Measurements from ENCODE around the gene SCRT2.
"Not testable (repeated sequence)": the region's sequence is repeated elsewhere in the genome, so short reads cannot be mapped to it uniquely, and the experiment has no call there.

The SCRT2 gene

DNA sequence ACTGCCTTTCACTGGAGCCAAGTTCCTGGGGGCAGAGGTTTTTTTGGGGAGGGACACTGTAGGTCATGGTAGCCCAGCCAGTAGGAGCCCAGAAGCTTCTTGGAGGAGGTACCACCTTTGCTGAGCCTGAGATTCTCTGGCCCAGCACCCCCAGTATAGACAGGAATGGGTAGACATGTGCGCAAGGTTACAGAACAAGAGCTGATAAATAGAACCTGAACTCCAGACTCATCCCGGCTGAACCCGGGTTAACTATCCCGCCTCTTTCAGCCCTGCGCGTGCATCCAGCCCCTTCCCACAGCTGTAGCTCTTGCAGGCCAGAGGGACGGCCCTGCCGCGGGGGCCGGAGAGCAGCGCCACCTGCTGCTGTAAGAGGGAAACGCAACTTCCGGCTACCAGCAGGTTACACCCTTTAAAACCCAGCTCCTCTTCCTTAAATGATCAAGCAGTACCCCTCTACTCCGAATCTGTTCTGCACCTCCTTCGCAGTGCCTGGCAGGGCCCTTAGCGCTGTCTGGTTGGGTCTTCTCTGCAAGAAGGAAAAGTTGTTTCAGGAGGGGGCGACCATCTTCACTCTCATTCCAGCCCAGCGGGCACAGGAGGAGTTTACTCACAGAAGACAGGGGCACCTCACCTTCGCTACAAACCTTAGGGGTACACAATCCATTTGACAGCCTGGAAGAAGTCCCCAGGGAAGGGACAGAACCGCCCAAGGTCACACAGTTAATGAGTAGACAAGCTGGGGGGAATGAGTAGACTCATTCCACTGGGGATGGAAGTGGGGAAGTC lies 30.1 kb downstream of the SCRT2 start:
- TF ChIP-seq CTCF (IDR thresholded peaks at IDR 0.05; ENCODE audit: low read depth, low read length), result peak; percentile 94
- no peak overlapping the region for H3K4me3 ChIP-seq (ENCODE audit: low read depth, low read length)

DNA sequence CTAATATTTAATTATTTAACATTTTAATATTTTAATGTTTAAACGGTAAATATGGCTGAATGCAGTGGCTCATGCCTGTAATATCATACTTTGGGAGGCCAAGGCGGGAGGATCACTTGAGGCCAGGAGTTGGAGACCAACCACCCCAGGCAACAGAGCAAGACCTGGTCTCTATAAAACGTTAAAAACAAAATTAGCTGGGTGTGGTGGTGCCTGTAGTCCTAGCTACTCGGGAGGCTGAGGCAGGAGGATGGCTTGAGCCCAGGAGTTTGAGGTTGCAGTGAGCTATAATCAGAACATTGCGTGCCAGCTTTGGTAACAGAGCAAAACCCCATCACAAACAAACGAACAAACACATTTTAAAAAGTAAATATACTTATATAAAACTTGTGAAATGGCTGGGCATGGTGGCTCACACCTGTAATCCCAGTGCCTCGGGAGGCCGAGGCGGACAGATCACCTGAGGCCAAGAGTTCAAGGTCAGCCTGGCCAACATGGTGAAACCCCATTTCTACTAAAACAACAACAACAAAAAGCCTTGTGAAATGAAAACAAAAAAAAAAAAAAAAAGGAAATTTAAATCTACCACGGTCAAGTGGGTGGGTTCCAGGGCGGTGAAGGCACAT lies 30.8 kb downstream of the SCRT2 start:
- no peak overlapping the region for H3K4me3 ChIP-seq (ENCODE audit: low read depth, low read length)
- no peak for TF ChIP-seq CTCF (IDR thresholded peaks at IDR 0.05; ENCODE audit: low read depth, low read length)

- no peak overlapping the region for H3K4me3 ChIP-seq (ENCODE audit: low read depth, low read length)
- no peak for TF ChIP-seq CTCF (IDR thresholded peaks at IDR 0.05; ENCODE audit: low read depth, low read length)
Measured at GRCh38 chr20:642398-643174, 33.0 kb downstream of the SCRT2 start.

DNA sequence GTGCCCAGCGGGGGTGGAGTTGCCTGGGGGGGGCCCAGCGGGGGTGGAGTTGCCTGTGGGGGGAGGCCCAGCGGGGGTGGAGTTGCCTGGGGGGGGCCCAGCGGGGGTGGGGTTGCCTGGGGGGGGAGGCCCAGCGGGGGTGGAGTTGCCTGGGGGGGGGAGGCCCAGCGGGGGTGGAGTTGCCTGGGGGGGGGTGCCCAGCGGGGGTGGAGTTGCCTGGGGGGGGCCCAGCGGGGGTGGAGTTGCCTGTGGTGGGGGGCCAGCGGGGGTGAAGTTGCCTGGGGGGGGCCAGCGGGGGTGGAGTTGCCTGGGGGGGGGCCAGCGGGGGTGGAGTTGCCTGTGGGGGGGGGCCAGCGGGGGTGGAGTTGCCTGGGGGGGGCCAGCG lies 33.6 kb downstream of the SCRT2 start:
- not testable (repeated sequence) for H3K4me3 ChIP-seq (ENCODE audit: low read depth, low read length)

DNA sequence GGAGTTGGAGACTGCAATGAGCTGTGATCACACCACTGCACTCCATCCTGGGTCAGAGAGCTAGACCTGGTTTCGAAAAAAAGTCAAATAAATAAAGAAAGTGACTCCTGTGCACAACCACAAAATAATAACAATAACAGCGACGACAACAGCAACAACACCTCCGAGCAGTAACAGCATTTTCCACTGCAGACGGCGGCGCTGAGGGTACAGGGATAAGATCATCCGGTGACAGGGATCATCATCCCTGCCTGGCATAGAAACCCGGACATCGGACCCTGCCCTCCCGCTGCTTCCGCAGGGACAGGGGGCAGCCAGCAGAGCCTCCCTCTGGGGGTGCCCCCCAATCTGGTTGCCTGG lies 34.1 kb downstream of the SCRT2 start:
- no peak for TF ChIP-seq CTCF (IDR thresholded peaks at IDR 0.05; ENCODE audit: low read depth, low read length)
- no peak overlapping the region for H3K4me3 ChIP-seq (ENCODE audit: low read depth, low read length)

GRCh38 chr20:640674-641515 lies 34.7 kb downstream of the SCRT2 start:
- TF ChIP-seq CTCF (IDR thresholded peaks at IDR 0.05; ENCODE audit: low read depth, low read length), result no peak
- no peak overlapping the region for H3K4me3 ChIP-seq (ENCODE audit: low read depth, low read length)

DNA sequence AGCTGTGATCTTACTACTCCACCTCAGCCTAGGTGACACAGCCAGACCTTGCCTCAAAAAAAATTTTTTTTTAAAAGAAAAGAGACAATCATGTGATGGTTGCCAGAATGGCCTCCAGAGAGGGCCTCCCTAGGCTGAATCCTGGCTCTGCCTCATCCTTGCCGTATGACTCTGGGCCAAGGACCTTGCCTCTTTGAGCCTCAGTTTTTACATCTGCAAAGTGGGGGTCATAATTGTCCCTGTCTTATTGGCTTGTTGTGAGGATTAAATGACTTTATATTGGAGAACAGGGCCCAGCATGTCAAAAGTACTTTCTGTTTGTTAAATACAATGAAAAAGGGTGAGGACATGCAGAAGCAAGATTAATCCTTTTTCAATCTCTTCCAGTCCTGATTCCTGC lies 37.0 kb downstream of the SCRT2 start:
- no peak overlapping the region for H3K4me3 ChIP-seq (ENCODE audit: low read depth, low read length)
- no peak for TF ChIP-seq CTCF (IDR thresholded peaks at IDR 0.05; ENCODE audit: low read depth, low read length)

All from WI38 (cell line).